Liver (tissue), 9 donors: ENCODE measurements around the gene UQCR10. TPM values are rescaled to one million over a fixed set of nuclear protein-coding genes. Genes with fewer than 3 reads are reported as not detected.

ENCODE experiments used
- DNase-seq: peaks from one replicate; pipeline ENCODE4 v3.0.0-alpha.2; 2017; ENCODE audit warnings: low spot score
- H3K27ac ChIP-seq, 2 donors: one replicate each; pipeline ENCODE4 v1.7.0; 2013; ENCODE audit warnings: inconsistent platforms in 2 of 2, low read length in 2 of 2, control low read depth in 1 of 2, low read depth in 1 of 2, mild to moderate bottlenecking in 1 of 2
- H3K27me3 ChIP-seq, 4 donors: one replicate each; pipeline versions ENCODE4 v1.6.1 to v1.7.0; 2013; ENCODE audit warnings: low read length in 3 of 4, inconsistent platforms in 1 of 4, mild to moderate bottlenecking in 1 of 4, moderate library complexity in 1 of 4; ENCODE audit not compliant: control insufficient read depth in 4 of 4, insufficient read depth in 4 of 4
- H3K36me3 ChIP-seq, 4 donors: one replicate each; pipeline versions ENCODE4 v1.6.1 to v1.7.0; 2013; ENCODE audit warnings: low read length in 3 of 4, mild to moderate bottlenecking in 3 of 4, low read depth in 1 of 4, moderate library complexity in 1 of 4; ENCODE audit not compliant: control insufficient read depth in 4 of 4, insufficient read depth in 3 of 4
- H3K4me1 ChIP-seq, 4 donors: one replicate each; pipeline versions ENCODE4 v1.6.1 to v1.7.0; 2013; ENCODE audit warnings: low read length in 3 of 4, mild to moderate bottlenecking in 3 of 4, moderate library complexity in 1 of 4; ENCODE audit not compliant: control insufficient read depth in 4 of 4, insufficient read depth in 4 of 4
- H3K4me3 ChIP-seq, 3 donors: one replicate each; pipeline versions ENCODE4 v1.6.1 to v1.7.0; 2013; ENCODE audit warnings: low read length in 3 of 3, control low read depth in 1 of 3, low read depth in 1 of 3, mild to moderate bottlenecking in 1 of 3
- H3K9ac ChIP-seq, 2 donors: one replicate each; pipeline ENCODE4 v1.7.0; 2013; ENCODE audit warnings: low read length in 2 of 2, mild to moderate bottlenecking in 2 of 2, moderate library complexity in 2 of 2, control low read depth in 1 of 2, low read depth in 1 of 2
- H3K9me3 ChIP-seq, 4 donors: one replicate each; pipeline versions ENCODE4 v1.6.1 to v1.7.0; 2013; ENCODE audit warnings: low read length in 3 of 4; ENCODE audit not compliant: control insufficient read depth in 4 of 4
- EGR1 ChIP-seq, 2 donors: IDR thresholded peaks; 2 replicates each; pipeline ENCODE4 v1.6.1; 2016 to 2018; ENCODE audit warnings: antibody characterized with exemption in 2 of 2, low read depth in 2 of 2
- FOXA1 ChIP-seq: IDR thresholded peaks from 2 replicates; pipeline ENCODE4 v1.6.1; 2016; ENCODE audit warnings: antibody characterized with exemption
- FOXA2 ChIP-seq: IDR thresholded peaks from 2 replicates; pipeline ENCODE4 v1.6.1; 2016; ENCODE audit warnings: antibody characterized with exemption
- HNF4A ChIP-seq, 2 donors: conservative IDR thresholded peaks; 2 replicates each; pipeline ENCODE4 v1.6.1; 2016; ENCODE audit warnings: antibody characterized with exemption in 2 of 2, mild to moderate bottlenecking in 2 of 2
- HNF4G ChIP-seq: IDR thresholded peaks from 2 replicates; pipeline ENCODE4 v1.6.1; 2016; ENCODE audit warnings: antibody characterized with exemption
- JUND ChIP-seq, 2 donors: IDR thresholded peaks; 2 replicates each; pipeline ENCODE4 v1.6.1; 2016; ENCODE audit warnings: antibody characterized with exemption in 2 of 2
- TAF1 ChIP-seq: conservative IDR thresholded peaks from 2 replicates; pipeline ENCODE4 v1.6.1; 2016; ENCODE audit warnings: antibody characterized with exemption, mild to moderate bottlenecking
- YY1 ChIP-seq: IDR thresholded peaks from 2 replicates; pipeline ENCODE4 v1.6.1; 2016; ENCODE audit warnings: antibody characterized with exemption, mild to moderate bottlenecking
- WGBS: extraction: QIAGEN DNeasy Blood & Tissue Kit; methylation state at CpG from one replicate; pipeline ENCODE4 v1.1.7; 2013; 5-methylcytosine and 5-hydroxymethylcytosine counted together
- polyA plus RNA-seq, 2 donors: library from polyadenylated mRNA; stranded (reverse) in 1 of 2; unstranded in 1 of 2; fragments of 200-250 nt in 1 of 2; fragments of >200 nt in 1 of 2; fragmentation: Nextera tagmentation in 1 of 2; extraction: Ambion mirVana in 1 of 2; gene quantifications; one replicate each; pipeline versions ENCODE4 v1.2.1 to v1.2.3, GENCODE V29; 2013 to 2015
- total RNA-seq, 2 donors: library from RNA; depleted of rRNA; stranded (reverse); fragments of >200 nt; gene quantifications; one replicate each; pipeline ENCODE4 v1.2.3, GENCODE V29; 2014
- TF ChIP-seq, protein P1 (sequence below): fragments of 150-350 bp; IDR thresholded peaks from 2 replicates; pipeline ENCODE4 v1.5.1; 2017; ENCODE audit warnings: improper control_type of control experiment, low read depth, low read length; ENCODE audit not compliant: missing input control
- TF ChIP-seq, protein P2 (sequence below): IDR thresholded peaks from 2 replicates; pipeline ENCODE4 v1.6.1; 2016; ENCODE audit warnings: antibody characterized with exemption
- TF ChIP-seq, protein P3 (sequence below): IDR thresholded peaks from 2 replicates; pipeline ENCODE4 v1.6.1; 2016; ENCODE audit warnings: antibody characterized with exemption
- TF ChIP-seq, protein P4 (sequence below): IDR thresholded peaks from 2 replicates; pipeline ENCODE4 v1.6.1; 2016; ENCODE audit warnings: antibody characterized with exemption
- donor health status: healthy.
- donor health status: healthy.
- donor health status: healthy.
- donor health status: healthy.
- donor health status: healthy.

The UQCR10 gene
- total and polyA plus RNA-seq, 4 donors = 40.2 to 243 (median 102) TPM

DNA sequence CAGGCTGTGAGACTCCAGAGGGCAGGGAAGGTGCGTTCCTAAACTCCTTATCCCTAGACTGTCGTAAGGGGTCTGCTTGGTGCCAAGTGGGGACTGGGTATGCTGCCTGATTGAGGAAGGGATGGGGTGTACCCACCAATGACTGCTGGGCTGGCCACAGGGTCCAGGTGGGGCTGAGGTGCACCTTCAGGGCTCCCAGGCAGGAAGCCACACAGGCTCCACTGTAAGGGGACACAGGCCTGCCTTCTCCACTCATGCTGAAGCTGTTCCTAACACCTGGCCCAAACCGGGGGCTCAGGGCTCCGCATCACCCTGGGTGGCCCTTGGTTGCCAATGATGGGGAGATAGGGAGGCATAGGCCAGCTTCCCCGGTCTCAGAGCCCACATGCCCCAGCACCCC lies 27.0 kb upstream of the UQCR10 start:
- no peak for DNase-seq
- TF ChIP-seq, protein P1, sequence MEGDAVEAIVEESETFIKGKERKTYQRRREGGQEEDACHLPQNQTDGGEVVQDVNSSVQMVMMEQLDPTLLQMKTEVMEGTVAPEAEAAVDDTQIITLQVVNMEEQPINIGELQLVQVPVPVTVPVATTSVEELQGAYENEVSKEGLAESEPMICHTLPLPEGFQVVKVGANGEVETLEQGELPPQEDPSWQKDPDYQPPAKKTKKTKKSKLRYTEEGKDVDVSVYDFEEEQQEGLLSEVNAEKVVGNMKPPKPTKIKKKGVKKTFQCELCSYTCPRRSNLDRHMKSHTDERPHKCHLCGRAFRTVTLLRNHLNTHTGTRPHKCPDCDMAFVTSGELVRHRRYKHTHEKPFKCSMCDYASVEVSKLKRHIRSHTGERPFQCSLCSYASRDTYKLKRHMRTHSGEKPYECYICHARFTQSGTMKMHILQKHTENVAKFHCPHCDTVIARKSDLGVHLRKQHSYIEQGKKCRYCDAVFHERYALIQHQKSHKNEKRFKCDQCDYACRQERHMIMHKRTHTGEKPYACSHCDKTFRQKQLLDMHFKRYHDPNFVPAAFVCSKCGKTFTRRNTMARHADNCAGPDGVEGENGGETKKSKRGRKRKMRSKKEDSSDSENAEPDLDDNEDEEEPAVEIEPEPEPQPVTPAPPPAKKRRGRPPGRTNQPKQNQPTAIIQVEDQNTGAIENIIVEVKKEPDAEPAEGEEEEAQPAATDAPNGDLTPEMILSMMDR = no peak
- TF ChIP-seq FOXA2 = no peak
- no peak for TF ChIP-seq FOXA1
- no peak for TF ChIP-seq EGR1 (IDR thresholded peaks at IDR 0.05; ENCODE audit: low read depth in 2 of 2)
- TF ChIP-seq HNF4G = no peak
- no peak for TF ChIP-seq YY1
- no peak for TF ChIP-seq JUND (IDR thresholded peaks at IDR 0.05)
- TF ChIP-seq, protein P2, sequence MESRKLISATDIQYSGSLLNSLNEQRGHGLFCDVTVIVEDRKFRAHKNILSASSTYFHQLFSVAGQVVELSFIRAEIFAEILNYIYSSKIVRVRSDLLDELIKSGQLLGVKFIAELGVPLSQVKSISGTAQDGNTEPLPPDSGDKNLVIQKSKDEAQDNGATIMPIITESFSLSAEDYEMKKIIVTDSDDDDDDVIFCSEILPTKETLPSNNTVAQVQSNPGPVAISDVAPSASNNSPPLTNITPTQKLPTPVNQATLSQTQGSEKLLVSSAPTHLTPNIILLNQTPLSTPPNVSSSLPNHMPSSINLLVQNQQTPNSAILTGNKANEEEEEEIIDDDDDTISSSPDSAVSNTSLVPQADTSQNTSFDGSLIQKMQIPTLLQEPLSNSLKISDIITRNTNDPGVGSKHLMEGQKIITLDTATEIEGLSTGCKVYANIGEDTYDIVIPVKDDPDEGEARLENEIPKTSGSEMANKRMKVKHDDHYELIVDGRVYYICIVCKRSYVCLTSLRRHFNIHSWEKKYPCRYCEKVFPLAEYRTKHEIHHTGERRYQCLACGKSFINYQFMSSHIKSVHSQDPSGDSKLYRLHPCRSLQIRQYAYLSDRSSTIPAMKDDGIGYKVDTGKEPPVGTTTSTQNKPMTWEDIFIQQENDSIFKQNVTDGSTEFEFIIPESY = no peak
- TF ChIP-seq, protein P3, sequence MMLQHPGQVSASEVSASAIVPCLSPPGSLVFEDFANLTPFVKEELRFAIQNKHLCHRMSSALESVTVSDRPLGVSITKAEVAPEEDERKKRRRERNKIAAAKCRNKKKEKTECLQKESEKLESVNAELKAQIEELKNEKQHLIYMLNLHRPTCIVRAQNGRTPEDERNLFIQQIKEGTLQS = no peak
- no peaks in the 10 kb centered on the region for H3K9me3 ChIP-seq
- no peaks in the 10 kb centered on the region for H3K4me1 ChIP-seq
- no peak overlapping the region for H3K9ac ChIP-seq
- 96% methylated on average over 5 of the region's 5 CpGs for WGBS
- no peak overlapping the region for H3K4me3 ChIP-seq
- H3K27me3 ChIP-seq = no peaks in the 10 kb centered on the region
- H3K27ac ChIP-seq = no peak overlapping the region
- H3K36me3 ChIP-seq = peaks cover 0 to 36% (median 5%) of the 10 kb centered on the region in 4 donors

DNA sequence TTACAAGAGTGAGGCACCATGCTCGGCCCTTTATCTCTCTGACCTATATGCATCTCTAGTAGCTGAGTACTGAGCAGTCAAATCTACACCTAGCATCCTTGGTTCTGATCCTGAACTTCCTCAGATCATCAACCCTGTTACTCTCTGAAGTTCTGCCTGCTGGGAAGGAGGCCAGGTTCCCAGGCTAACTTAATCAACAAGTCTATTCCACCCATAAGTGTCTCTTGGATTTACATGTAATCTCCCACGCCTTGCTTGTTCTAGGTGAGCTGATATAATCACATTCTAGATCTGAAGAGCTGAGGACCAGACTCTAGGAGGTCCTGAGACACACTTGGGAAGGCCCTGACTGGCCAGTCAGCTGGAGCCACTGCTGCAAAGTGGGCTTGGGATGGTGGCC lies 25.2 kb upstream of the UQCR10 start:
- no peak overlapping the region for H3K27ac ChIP-seq
- no peak for DNase-seq
- H3K4me3 ChIP-seq = no peak overlapping the region
- TF ChIP-seq, protein P2 = no peak
- no peak for TF ChIP-seq HNF4A (conservative IDR thresholded peaks at IDR 0.05)
- TF ChIP-seq TAF1 = no peak
- no peak for TF ChIP-seq HNF4G
- TF ChIP-seq, protein P1 = no peak
- TF ChIP-seq, protein P4, sequence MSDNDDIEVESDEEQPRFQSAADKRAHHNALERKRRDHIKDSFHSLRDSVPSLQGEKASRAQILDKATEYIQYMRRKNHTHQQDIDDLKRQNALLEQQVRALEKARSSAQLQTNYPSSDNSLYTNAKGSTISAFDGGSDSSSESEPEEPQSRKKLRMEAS = no peak
- no peaks in the 10 kb centered on the region for H3K9me3 ChIP-seq
- no peaks in the 10 kb centered on the region for H3K27me3 ChIP-seq
- no peaks in the 10 kb centered on the region for H3K4me1 ChIP-seq
- 98% methylated on average over 2 of the region's 2 CpGs for WGBS
- H3K9ac ChIP-seq = no peak overlapping the region
- peaks cover 1 to 48% (median 7%) of the 10 kb centered on the region in 4 donors for H3K36me3 ChIP-seq
